HEK293T (cell line): Measurements from ENCODE around the gene KRT80.
"Not testable (repeated sequence)": the region's sequence is repeated elsewhere in the genome, so short reads cannot be mapped to it uniquely, and the experiment has no call there.

Experiments
- CTCF ChIA-PET: fragments of 350-600 bp; formaldehyde crosslinking; extraction: SDS; loops from one replicate; lab custom pipeline; 2021; ENCODE audit warnings: antibody characterized with exemption, inconsistent platforms; lab: Yijun Ruan, JAX
- POLR2A ChIA-PET: fragments of 350-600 bp; formaldehyde crosslinking; extraction: SDS; loops from one replicate; lab custom pipeline; 2020; ENCODE audit warnings: antibody characterized with exemption, inconsistent platforms; lab: Yijun Ruan, JAX
- DNase-seq: peaks from one replicate; pipeline ENCODE4 v3.0.0; 2012; ENCODE audit warnings: mixed read lengths; ENCODE audit errors: extremely low spot score
- ARNT ChIP-seq: fragments of 450-650 bp; IDR thresholded peaks from 2 replicates; pipeline ENCODE4 v1.6.1; 2017; ENCODE audit warnings: mild to moderate bottlenecking
- BHLHE40 ChIP-seq: fragments of 450-650 bp; IDR thresholded peaks from 2 replicates; pipeline ENCODE4 v1.6.1; 2016; ENCODE audit warnings: mild to moderate bottlenecking, moderate library complexity, borderline replicate concordance
- CTBP1 ChIP-seq: fragments of 450-650 bp; IDR thresholded peaks from 2 replicates; pipeline ENCODE4 v1.6.1; 2016; ENCODE audit warnings: borderline replicate concordance
- ELF4 ChIP-seq: fragments of 450-650 bp; IDR thresholded peaks from 2 replicates; pipeline ENCODE4 v1.6.1; 2017; ENCODE audit warnings: antibody characterized with exemption
- FOXK2 ChIP-seq: fragments of 450-650 bp; IDR thresholded peaks from 2 replicates; pipeline ENCODE4 v1.6.1; 2016; ENCODE audit warnings: mild to moderate bottlenecking
- FOXM1 ChIP-seq: fragments of 450-650 bp; IDR thresholded peaks from 2 replicates; pipeline ENCODE4 v1.6.1; 2017; ENCODE audit warnings: mild to moderate bottlenecking, borderline replicate concordance
- HDGF ChIP-seq: fragments of 450-650 bp; IDR thresholded peaks from 2 replicates; pipeline ENCODE4 v1.6.1; 2017; ENCODE audit warnings: antibody characterized with exemption, borderline replicate concordance
- L3MBTL2 ChIP-seq: fragments of 450-650 bp; conservative IDR thresholded peaks from 2 replicates; pipeline ENCODE4 v1.6.1; 2016; ENCODE audit warnings: mild to moderate bottlenecking
- LEF1 ChIP-seq: fragments of 450-650 bp; IDR thresholded peaks from 2 replicates; pipeline ENCODE4 v1.6.1; 2017; ENCODE audit warnings: mild to moderate bottlenecking, borderline replicate concordance
- NFRKB ChIP-seq: fragments of 450-650 bp; IDR thresholded peaks from 2 replicates; pipeline ENCODE4 v1.6.1; 2016; ENCODE audit warnings: mild to moderate bottlenecking, moderate library complexity
- SP1 ChIP-seq: fragments of 450-650 bp; IDR thresholded peaks from 2 replicates; pipeline ENCODE4 v1.6.1; 2017
- SUZ12 ChIP-seq: fragments of 450-650 bp; IDR thresholded peaks from 2 replicates; pipeline ENCODE4 v1.6.1; 2016; ENCODE audit warnings: mild to moderate bottlenecking
- TARDBP ChIP-seq: fragments of 450-650 bp; IDR thresholded peaks from 2 replicates; pipeline ENCODE4 v1.6.1; 2016
- ZNF384 ChIP-seq: fragments of 450-650 bp; IDR thresholded peaks from 2 replicates; pipeline ENCODE4 v1.6.1; 2016
- TF ChIP-seq, protein P1 (sequence below): fragments of 450-650 bp; IDR thresholded peaks from 2 replicates; pipeline ENCODE4 v1.6.1; 2016

The KRT80 gene

GRCh38 chr12:52191841-52192791 is at the start of gene KRT80:
Gene KRT80, minus strand, starts transcription at chr12:52192014. Its CDS starts 112 bp downstream, at chr12:52191902.
- ChIA-PET POLR2A (no interaction called here), CTCF (interaction anchor here (0.7 kb wide), 1 partner anchor 60 kb away, joined by 4 read pairs; no protein-coding TSS in a partner anchor)
- no peak for DNase-seq
- TF ChIP-seq ELF4 (no peak), FOXK2 (no peak), L3MBTL2 (no peak), FOXM1 (no peak), SP1 (no peak), TARDBP (no peak), NFRKB (no peak), ZNF384 (no peak), HDGF (no peak)
- TF ChIP-seq, protein P1, sequence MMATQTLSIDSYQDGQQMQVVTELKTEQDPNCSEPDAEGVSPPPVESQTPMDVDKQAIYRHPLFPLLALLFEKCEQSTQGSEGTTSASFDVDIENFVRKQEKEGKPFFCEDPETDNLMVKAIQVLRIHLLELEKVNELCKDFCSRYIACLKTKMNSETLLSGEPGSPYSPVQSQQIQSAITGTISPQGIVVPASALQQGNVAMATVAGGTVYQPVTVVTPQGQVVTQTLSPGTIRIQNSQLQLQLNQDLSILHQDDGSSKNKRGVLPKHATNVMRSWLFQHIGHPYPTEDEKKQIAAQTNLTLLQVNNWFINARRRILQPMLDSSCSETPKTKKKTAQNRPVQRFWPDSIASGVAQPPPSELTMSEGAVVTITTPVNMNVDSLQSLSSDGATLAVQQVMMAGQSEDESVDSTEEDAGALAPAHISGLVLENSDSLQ, result no peak

- POLR2A ChIA-PET, result no interaction called here
- CTCF ChIA-PET, result interaction anchor here (0.6 kb wide), 1 partner anchor 56 kb away, joined by 4 read pairs; no protein-coding TSS in a partner anchor
- TF ChIP-seq FOXM1, result no peak
- no peak for TF ChIP-seq SP1
- no peak for TF ChIP-seq CTBP1
- TF ChIP-seq FOXK2, result no peak
- no peak for DNase-seq
Observed at GRCh38 chr12:52241205-52241842, 49.5 kb upstream of the KRT80 start.

- CTCF ChIA-PET, result interaction anchor here (4.5 kb wide), 1 partner anchor 39 kb away, joined by 17 read pairs; no protein-coding TSS in a partner anchor
- POLR2A ChIA-PET, DNase-seq: not testable (repeated sequence)
Observed at GRCh38 chr12:52240247-52240646, 48.4 kb upstream of the KRT80 start.

DNA sequence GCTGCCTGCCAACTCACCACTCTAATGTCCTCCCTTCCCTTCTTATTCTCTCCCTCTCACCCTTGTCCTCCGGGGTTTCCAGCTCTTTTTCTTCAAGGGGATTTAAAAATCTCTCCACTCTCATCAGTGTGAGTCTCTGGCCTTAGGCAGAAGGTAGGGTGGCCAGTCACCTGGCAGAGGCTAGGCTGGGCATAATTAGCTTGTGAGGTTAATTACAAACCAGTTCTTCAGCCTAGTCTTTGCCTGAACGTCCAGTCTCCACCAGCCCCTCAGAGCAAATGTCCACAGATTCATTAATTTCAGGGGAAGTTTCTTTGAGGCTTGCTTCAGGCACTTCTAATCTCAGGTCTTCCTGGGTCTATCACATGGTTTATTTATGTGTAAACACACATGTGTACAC is 48.0 kb upstream of the KRT80 start:
- no peak for DNase-seq
- no peak for TF ChIP-seq BHLHE40
- TF ChIP-seq TARDBP, result no peak
- no peak for TF ChIP-seq LEF1
- CTCF ChIA-PET, result interaction anchor here (0.7 to 4.5 kb wide), 3 partner anchors 10 to 39 kb away, joined by 3 to 17 read pairs (median 6); no protein-coding TSS in a partner anchor
- POLR2A ChIA-PET, result no interaction called here

GRCh38 chr12:52238916-52239646 is 47.3 kb upstream of the KRT80 start:
- TF ChIP-seq L3MBTL2, result no peak
- TF ChIP-seq ELF4, result no peak
- no peak for TF ChIP-seq SUZ12
- no peak for TF ChIP-seq NFRKB
- no peak for TF ChIP-seq SP1
- TF ChIP-seq, protein P1, result no peak
- POLR2A ChIA-PET, result no interaction called here
- CTCF ChIA-PET, result interaction anchor here (0.7 to 4.5 kb wide), 3 partner anchors 9 to 40 kb away, joined by 3 to 17 read pairs (median 6); no protein-coding TSS in a partner anchor
- no peak for DNase-seq

GRCh38 chr12:52238207-52238840 is 46.5 kb upstream of the KRT80 start:
- POLR2A ChIA-PET, result no interaction called here
- CTCF ChIA-PET, result interaction anchor here (0.7 to 4.5 kb wide), 5 partner anchors 16 to 82 kb away, joined by 3 to 17 read pairs (median 5); no protein-coding TSS in a partner anchor

More at GRCh38 chr12:52238207-52238840, 46.5 kb upstream of the KRT80 start:
- DNase-seq, result no peak
- TF ChIP-seq TARDBP (no peak), HDGF (no peak), NFRKB (no peak), L3MBTL2 (no peak), ELF4 (no peak), ARNT (no peak), CTBP1 (no peak), FOXK2 (no peak), LEF1 (no peak)
- TF ChIP-seq, protein P1, result no peak
